HL-60 (cell line): ENCODE data around the gene NKAIN2.

Source experiments
- DNase-seq, 2 experiments: peaks; one replicate each; pipeline ENCODE4 v3.0.0-alpha.2; 2010 to 2020; ENCODE audit warnings: low read depth in 1 of 2, low spot score in 1 of 2
- H3K27ac ChIP-seq: fragments of 250-450 bp; sonication (Bioruptor Pico); replicated peaks from 2 replicates; pipeline ENCODE4 v1.5.1; 2020; ENCODE audit warnings: mild to moderate bottlenecking, moderate library complexity
- H3K27me3 ChIP-seq: fragments of 250-450 bp; sonication (Bioruptor Pico); 2 replicates; pipeline ENCODE4 v1.5.1; 2021; ENCODE audit warnings: mild to moderate bottlenecking, moderate library complexity; ENCODE audit not compliant: insufficient read depth, poor library complexity, severe bottlenecking
- H3K4me3 ChIP-seq: replicated peaks from 2 replicates; pipeline ENCODE4 v1.5.1; 2011; ENCODE audit warnings: mild to moderate bottlenecking, control low read depth, low read length; ENCODE audit not compliant: insufficient read depth
- CTCF ChIP-seq: IDR thresholded peaks from one replicate; pipeline ENCODE4 v1.5.1; 2011; ENCODE audit warnings: low read length, control low read depth, inconsistent platforms; ENCODE audit not compliant: insufficient read depth
- GABPA ChIP-seq: IDR thresholded peaks from 2 replicates; pipeline ENCODE4 v1.6.1; 2012; ENCODE audit warnings: low read depth
- POLR2AphosphoS5 ChIP-seq: IDR thresholded peaks from 2 replicates; pipeline ENCODE4 v1.6.1; 2012; ENCODE audit warnings: low read depth
- SPI1 ChIP-seq: IDR thresholded peaks from 2 replicates; pipeline ENCODE4 v1.6.1; 2012; ENCODE audit warnings: low read depth, mild to moderate bottlenecking, borderline replicate concordance
- TF ChIP-seq, protein P1 (sequence below): IDR thresholded peaks from 2 replicates; pipeline ENCODE4 v1.6.1; 2012; ENCODE audit warnings: low read depth; ENCODE audit not compliant: insufficient replicate concordance

Gene NKAIN2

GRCh38 chr6:124869416-124869815, 1065.8 kb downstream of the NKAIN2 start:
- H3K27me3 ChIP-seq: peaks cover 2% of the 10 kb centered on the region
- no peak for TF ChIP-seq GABPA
- TF ChIP-seq, protein P1, sequence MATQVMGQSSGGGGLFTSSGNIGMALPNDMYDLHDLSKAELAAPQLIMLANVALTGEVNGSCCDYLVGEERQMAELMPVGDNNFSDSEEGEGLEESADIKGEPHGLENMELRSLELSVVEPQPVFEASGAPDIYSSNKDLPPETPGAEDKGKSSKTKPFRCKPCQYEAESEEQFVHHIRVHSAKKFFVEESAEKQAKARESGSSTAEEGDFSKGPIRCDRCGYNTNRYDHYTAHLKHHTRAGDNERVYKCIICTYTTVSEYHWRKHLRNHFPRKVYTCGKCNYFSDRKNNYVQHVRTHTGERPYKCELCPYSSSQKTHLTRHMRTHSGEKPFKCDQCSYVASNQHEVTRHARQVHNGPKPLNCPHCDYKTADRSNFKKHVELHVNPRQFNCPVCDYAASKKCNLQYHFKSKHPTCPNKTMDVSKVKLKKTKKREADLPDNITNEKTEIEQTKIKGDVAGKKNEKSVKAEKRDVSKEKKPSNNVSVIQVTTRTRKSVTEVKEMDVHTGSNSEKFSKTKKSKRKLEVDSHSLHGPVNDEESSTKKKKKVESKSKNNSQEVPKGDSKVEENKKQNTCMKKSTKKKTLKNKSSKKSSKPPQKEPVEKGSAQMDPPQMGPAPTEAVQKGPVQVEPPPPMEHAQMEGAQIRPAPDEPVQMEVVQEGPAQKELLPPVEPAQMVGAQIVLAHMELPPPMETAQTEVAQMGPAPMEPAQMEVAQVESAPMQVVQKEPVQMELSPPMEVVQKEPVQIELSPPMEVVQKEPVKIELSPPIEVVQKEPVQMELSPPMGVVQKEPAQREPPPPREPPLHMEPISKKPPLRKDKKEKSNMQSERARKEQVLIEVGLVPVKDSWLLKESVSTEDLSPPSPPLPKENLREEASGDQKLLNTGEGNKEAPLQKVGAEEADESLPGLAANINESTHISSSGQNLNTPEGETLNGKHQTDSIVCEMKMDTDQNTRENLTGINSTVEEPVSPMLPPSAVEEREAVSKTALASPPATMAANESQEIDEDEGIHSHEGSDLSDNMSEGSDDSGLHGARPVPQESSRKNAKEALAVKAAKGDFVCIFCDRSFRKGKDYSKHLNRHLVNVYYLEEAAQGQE: no peak
- TF ChIP-seq SPI1: no peak
- TF ChIP-seq CTCF: no peak
- no peak for TF ChIP-seq POLR2AphosphoS5
- DNase-seq: no peak
- no peak overlapping the region for H3K4me3 ChIP-seq
- H3K27ac ChIP-seq: no peak overlapping the region

DNA sequence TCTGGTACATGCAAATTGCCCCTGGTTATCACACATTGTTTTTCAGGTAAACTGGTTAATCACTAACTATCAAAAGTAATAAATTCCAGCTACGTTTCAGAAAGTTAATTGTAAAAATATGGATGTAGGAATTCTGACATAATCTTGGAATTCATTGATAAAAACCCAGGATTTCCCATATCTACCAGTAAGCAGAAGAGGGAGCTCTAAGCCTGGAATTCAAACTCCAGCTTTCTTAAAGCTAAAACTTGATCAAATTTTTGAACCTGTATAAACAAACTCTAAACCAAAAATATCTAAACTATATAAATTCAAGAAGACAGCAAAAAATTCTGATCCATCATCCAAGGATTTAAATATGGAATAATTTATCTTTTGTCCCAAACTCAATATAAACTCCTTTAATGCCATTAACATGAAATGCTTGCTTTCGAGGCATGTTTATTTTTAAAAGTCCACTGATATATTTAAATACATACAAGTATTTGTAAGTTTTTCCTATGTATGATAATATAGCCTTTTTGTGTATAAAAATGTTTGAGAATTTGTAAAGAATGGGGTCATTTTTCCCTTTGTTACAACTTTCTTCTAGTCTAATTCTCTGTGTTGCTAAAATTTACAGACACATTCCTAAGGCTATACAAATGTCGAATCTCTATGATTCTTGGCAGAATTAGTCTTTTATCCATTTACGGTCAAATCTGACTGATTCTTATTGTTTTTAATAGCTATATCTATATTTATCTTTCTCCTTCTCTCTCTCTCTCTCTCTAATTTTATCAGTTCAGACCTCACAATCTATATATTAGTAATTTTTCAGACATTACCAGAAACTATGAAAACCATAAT, 1067.2 kb downstream of the NKAIN2 start:
- peaks cover 2% of the 10 kb centered on the region for H3K27me3 ChIP-seq
- no peak overlapping the region for H3K4me3 ChIP-seq
- no peak for TF ChIP-seq POLR2AphosphoS5
- TF ChIP-seq, protein P1: no peak
- no peak for TF ChIP-seq SPI1
- no peak for TF ChIP-seq GABPA
- TF ChIP-seq CTCF: no peak
- no peak overlapping the region for H3K27ac ChIP-seq
- DNase-seq: no peak

DNA sequence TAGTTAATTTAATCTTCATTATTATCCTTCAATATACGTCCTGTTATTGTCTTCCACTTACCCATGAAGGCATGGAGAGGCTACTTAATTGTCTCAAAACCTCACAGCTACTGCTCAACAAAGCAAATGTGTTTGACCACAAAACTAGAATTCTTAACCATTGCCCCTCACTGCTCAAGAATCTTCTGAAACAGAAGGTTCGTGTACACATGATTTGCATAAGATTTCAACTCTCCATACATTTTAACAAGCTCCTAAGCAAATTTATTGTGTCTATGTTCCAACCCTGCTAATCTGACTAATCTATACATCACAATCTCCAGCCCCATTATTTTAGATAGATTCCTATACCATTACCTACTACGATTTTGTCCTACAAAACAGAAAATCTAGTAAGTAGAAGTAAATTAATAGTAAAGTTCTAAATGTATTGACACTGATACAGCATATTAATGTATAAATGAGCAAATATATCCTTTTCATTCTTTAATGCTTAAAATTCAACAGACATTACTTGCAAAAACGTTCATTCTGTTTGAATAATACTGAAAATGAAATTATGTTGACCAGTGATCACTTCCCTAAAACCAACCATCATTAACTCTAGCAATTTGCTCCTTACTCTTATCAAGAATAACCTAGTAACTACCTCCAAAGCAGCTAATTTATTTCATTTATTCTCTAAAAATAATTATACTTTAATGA, 1068.8 kb downstream of the NKAIN2 start:
- no peak for TF ChIP-seq GABPA
- no peak for TF ChIP-seq POLR2AphosphoS5
- no peak for TF ChIP-seq CTCF
- no peak for TF ChIP-seq SPI1
- H3K27me3 ChIP-seq: peaks cover 2% of the 10 kb centered on the region

More for the DNA sequence above, 1068.8 kb downstream of the NKAIN2 start:
- no peak for DNase-seq
- Histone ChIP-seq H3K27ac (no peak overlapping the region), H3K4me3 (no peak overlapping the region)
